Measurements from ENCODE around the gene CCR7.

- no peak for TF ChIP-seq CTCF (IDR thresholded peaks at IDR 0.05)
- TF ChIP-seq POLR2AphosphoS5 (IDR thresholded peaks at IDR 0.05) = no peak
Measured at GRCh38 chr17:40610359-40610758, 45.1 kb upstream of the CCR7 start.

Measured in esophagus muscularis mucosa (tissue), 3 donors.